B cell (primary cell): ENCODE results near the gene C5. TPM values are rescaled to one million over a fixed set of nuclear protein-coding genes. Genes with fewer than 3 reads are reported as not detected.

Experiments used
- ATAC-seq: fragments of 200-7000 bp; cut with Tn5 transposase; one replicate; pipeline ENCODE4 v1.10.0; 2021; ENCODE audit warnings: low read depth, mild to moderate bottlenecking, moderate number of reproducible peaks, moderate library complexity
- CTCF ChIA-PET: fragments of 350-600 bp; sonication (Branson Sonifier 250); formaldehyde crosslinking; loops from one replicate; lab custom pipeline; 2021; ENCODE audit warnings: antibody characterized with exemption, inconsistent platforms; lab: Charles Lee
- POLR2A ChIA-PET: fragments of 350-600 bp; sonication (Branson Sonifier 250); formaldehyde crosslinking; loops from one replicate; lab custom pipeline; 2021; ENCODE audit warnings: antibody characterized with exemption; lab: Charles Lee
- DNase-seq: peaks from one replicate; pipeline ENCODE4 v3.0.0; 2013
- H2AFZ ChIP-seq: 2 replicates; pipeline ENCODE4 v1.6.1; 2012; ENCODE audit warnings: mild to moderate bottlenecking, low read depth, low read length; ENCODE audit not compliant: insufficient read depth, poor library complexity, severe bottlenecking
- H3K27ac ChIP-seq, 2 donors: 1 replicate in 1 of 2; 2 replicates in 1 of 2; pipeline ENCODE4 v1.5.1; 2012 to 2013; ENCODE audit warnings: low read length in 2 of 2, mild to moderate bottlenecking in 2 of 2, moderate library complexity in 1 of 2
- H3K27me3 ChIP-seq, 4 experiments: fragments of 200-600 bp in 1 of 4; sonication (generic) in 1 of 4; replicated peaks in 1 of 4; 1 replicate in 2 of 4; 2 replicates in 2 of 4; pipeline versions ENCODE4 v1.6.1 to v1.7.0; 2013 to 2016; ENCODE audit warnings: low read length in 3 of 4, mild to moderate bottlenecking in 2 of 4, mixed read lengths in 1 of 4, moderate library complexity in 1 of 4; ENCODE audit not compliant: insufficient read depth in 4 of 4, control insufficient read depth in 3 of 4; ENCODE audit errors: control extremely low read depth in 1 of 4
- H3K36me3 ChIP-seq, 2 experiments: replicated peaks in 1 of 2; 1 replicate in 1 of 2; 2 replicates in 1 of 2; pipeline versions ENCODE4 v1.6.1 to v1.7.1; 2013; ENCODE audit warnings: low read length in 1 of 2; ENCODE audit not compliant: insufficient read depth in 2 of 2, control insufficient read depth in 1 of 2; ENCODE audit errors: control extremely low read depth in 1 of 2, extremely low read depth in 1 of 2
- H3K4me1 ChIP-seq, 2 donors: fragments of 200-600 bp in 1 of 2; sonication (generic) in 1 of 2; 1 replicate in 1 of 2; 2 replicates in 1 of 2; pipeline versions ENCODE4 v1.5.1 to v1.6.1; 2013 to 2017; ENCODE audit warnings: low read length in 2 of 2; ENCODE audit not compliant: control insufficient read depth in 2 of 2, insufficient read depth in 2 of 2
- H3K4me2 ChIP-seq: replicated peaks from 2 replicates; pipeline ENCODE3; 2012; ENCODE audit warnings: mild to moderate bottlenecking, low read depth, low read length; ENCODE audit not compliant: poor library complexity, severe bottlenecking
- H3K4me3 ChIP-seq, 5 experiments: fragments of 200-600 bp in 1 of 5; sonication (generic) in 1 of 5; 1 replicate in 3 of 5; 2 replicates in 2 of 5; pipeline versions ENCODE4 v1.5.1 to v1.7.0; 2011 to 2016; ENCODE audit warnings: low read length in 4 of 5, mild to moderate bottlenecking in 4 of 5, low read depth in 2 of 5, control low read depth in 1 of 5, moderate library complexity in 1 of 5; ENCODE audit not compliant: insufficient read depth in 1 of 5; ENCODE audit errors: control extremely low read depth in 1 of 5, extremely low read depth in 1 of 5
- H3K79me2 ChIP-seq: fragments of 200-600 bp; sonication (generic); one replicate; pipeline ENCODE4 v1.6.0; 2016; ENCODE audit warnings: low read length; ENCODE audit not compliant: control insufficient read depth, insufficient read depth
- H3K9ac ChIP-seq: fragments of 200-600 bp; sonication (generic); 2 replicates; pipeline ENCODE4 v1.6.1; 2017; ENCODE audit warnings: mild to moderate bottlenecking, low read length, moderate library complexity
- H3K9me3 ChIP-seq, 3 donors: one replicate each; pipeline versions ENCODE4 v1.6.1 to v1.7.1; 2013; ENCODE audit warnings: low read length in 2 of 3; ENCODE audit not compliant: control insufficient read depth in 2 of 3, insufficient read depth in 1 of 3; ENCODE audit errors: control extremely low read depth in 1 of 3
- H4K20me1 ChIP-seq: 2 replicates; pipeline ENCODE4 v1.6.0; 2012; ENCODE audit warnings: mild to moderate bottlenecking, low read length; ENCODE audit not compliant: insufficient read depth, control insufficient read depth, poor library complexity, severe bottlenecking
- H3K27ac Mint-ChIP-seq: one replicate; pipeline ENCODE4 v1.8.0; 2021; ENCODE audit warnings: mixed read lengths
- H3K27me3 Mint-ChIP-seq: one replicate; pipeline ENCODE4 v1.8.0; 2021; ENCODE audit warnings: mixed read lengths
- H3K4me1 Mint-ChIP-seq: one replicate; pipeline ENCODE4 v1.8.0; 2021; ENCODE audit warnings: mixed read lengths
- H3K4me3 Mint-ChIP-seq: one replicate; pipeline ENCODE4 v1.8.0; 2021; ENCODE audit warnings: mixed read lengths
- H3K9me3 Mint-ChIP-seq: one replicate; pipeline ENCODE4 v1.8.0; 2022; ENCODE audit warnings: mixed read lengths; ENCODE audit not compliant: insufficient read depth
- EZH2 ChIP-seq: IDR thresholded peaks from 2 replicates; pipeline ENCODE4 v1.6.1; 2012; ENCODE audit warnings: borderline replicate concordance, low read depth, mild to moderate bottlenecking, moderate library complexity, low read length; ENCODE audit not compliant: insufficient read depth, poor library complexity, severe bottlenecking
- WGBS: methylation state at CpG from one replicate; pipeline ENCODE4 v1.1.5; 2013; ENCODE audit warnings: missing lambda C conversion rate; ENCODE audit not compliant: insufficient coverage; 5-methylcytosine and 5-hydroxymethylcytosine counted together
- intact Hi-C: fragments of 100-400 bp; cut with micrococcal nuclease; formaldehyde crosslinking; loops from one replicate; pipeline ENCODE4 v1.10.0; 2022
- polyA plus RNA-seq: library from polyadenylated mRNA; depleted of rRNA; stranded (reverse); fragments of >200 nt; gene quantifications from 2 replicates; pipeline ENCODE4 v1.2.3, GENCODE V29; 2012
- total RNA-seq, 2 donors: library from RNA; stranded (reverse); fragments of 120-200 nt in 1 of 2; gene quantifications; 1 replicate in 1 of 2; 2 replicates in 1 of 2; pipeline versions ENCODE4 v1.2.3 to v1.2.4, GENCODE V29; 2013 to 2022
- TF ChIP-seq, protein P1 (sequence below): fragments of 200-600 bp; IDR thresholded peaks from one replicate; pipeline ENCODE4 v1.8.0; 2022; ENCODE audit warnings: antibody characterized with exemption, mild to moderate bottlenecking

Gene C5
- total and polyA plus RNA-seq, 2 donors (not counting 1 experiment from before 2014, with no cell fraction given): 2.7 to 10.4 TPM

DNA sequence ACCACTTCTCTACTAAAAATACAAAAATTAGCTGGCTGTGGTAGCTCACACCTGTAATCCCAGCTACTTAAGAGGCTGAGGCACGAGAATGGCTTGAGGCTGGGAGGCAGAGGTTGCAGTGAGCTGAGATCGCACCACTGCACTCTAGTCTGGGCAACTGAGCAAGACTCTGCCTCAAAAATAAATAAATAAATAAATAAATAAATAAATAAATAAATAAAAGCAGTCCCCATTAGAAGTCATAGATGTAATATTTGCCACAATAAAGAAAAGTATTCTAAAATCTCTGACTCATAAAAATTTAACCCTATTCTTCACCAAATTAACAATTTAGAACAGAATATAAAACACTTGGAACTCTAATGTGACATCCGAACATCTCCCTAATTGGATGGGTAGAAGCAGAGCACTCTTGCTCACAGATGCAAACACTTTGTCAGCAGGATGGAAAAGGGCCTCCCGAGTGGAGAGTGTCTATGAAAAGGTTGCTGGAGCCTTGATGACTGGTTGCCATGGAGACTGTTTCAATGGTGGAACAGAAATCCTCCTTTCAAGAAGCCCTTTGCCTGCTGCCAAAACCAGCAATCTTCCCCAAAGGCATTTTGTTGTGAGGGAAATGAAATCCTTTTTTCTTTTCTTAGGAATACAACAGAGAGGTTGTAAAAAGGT lies 84.6 kb downstream of the C5 start:
- H3K27ac ChIP-seq: no peak overlapping the region
- H3K9me3 ChIP-seq: no peaks in the 10 kb centered on the region
- intact Hi-C loops: no loop called here
- Mint-ChIP-seq H3K4me1 (no peaks in the 10 kb centered on the region), H3K4me3 (no peak overlapping the region), H3K9me3 (no peaks in the 10 kb centered on the region), H3K27ac (no peak overlapping the region), H3K27me3 (no peaks in the 10 kb centered on the region)
- no peak overlapping the region for H3K9ac ChIP-seq
- H3K79me2 ChIP-seq: no peaks in the 10 kb centered on the region
- H3K36me3 ChIP-seq: peaks cover 0 to 8% of the 10 kb centered on the region in 2 experiments
- no peaks in the 10 kb centered on the region for H3K4me1 ChIP-seq
- DNase-seq (no peak), ATAC-seq (no peak)
- H4K20me1 ChIP-seq: no peaks in the 10 kb centered on the region
- POLR2A ChIA-PET: interaction anchor here (0.7 kb wide), 1 partner anchor 284 kb away, joined by 3 read pairs; no protein-coding TSS in a partner anchor
- H3K4me3 ChIP-seq: no peak overlapping the region
- TF ChIP-seq, protein P1, sequence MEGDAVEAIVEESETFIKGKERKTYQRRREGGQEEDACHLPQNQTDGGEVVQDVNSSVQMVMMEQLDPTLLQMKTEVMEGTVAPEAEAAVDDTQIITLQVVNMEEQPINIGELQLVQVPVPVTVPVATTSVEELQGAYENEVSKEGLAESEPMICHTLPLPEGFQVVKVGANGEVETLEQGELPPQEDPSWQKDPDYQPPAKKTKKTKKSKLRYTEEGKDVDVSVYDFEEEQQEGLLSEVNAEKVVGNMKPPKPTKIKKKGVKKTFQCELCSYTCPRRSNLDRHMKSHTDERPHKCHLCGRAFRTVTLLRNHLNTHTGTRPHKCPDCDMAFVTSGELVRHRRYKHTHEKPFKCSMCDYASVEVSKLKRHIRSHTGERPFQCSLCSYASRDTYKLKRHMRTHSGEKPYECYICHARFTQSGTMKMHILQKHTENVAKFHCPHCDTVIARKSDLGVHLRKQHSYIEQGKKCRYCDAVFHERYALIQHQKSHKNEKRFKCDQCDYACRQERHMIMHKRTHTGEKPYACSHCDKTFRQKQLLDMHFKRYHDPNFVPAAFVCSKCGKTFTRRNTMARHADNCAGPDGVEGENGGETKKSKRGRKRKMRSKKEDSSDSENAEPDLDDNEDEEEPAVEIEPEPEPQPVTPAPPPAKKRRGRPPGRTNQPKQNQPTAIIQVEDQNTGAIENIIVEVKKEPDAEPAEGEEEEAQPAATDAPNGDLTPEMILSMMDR: no peak
- no peak for TF ChIP-seq EZH2
- H2AFZ ChIP-seq: no peak overlapping the region
- WGBS: 60% methylated on average over 1 of the region's 4 CpGs
- H3K27me3 ChIP-seq: no peaks in the 10 kb centered on the region
- CTCF ChIA-PET: interaction anchor here (1.1 kb wide), 1 partner anchor 90 kb away, joined by 3 read pairs; no protein-coding TSS in a partner anchor
- H3K4me2 ChIP-seq: no peak overlapping the region

DNA sequence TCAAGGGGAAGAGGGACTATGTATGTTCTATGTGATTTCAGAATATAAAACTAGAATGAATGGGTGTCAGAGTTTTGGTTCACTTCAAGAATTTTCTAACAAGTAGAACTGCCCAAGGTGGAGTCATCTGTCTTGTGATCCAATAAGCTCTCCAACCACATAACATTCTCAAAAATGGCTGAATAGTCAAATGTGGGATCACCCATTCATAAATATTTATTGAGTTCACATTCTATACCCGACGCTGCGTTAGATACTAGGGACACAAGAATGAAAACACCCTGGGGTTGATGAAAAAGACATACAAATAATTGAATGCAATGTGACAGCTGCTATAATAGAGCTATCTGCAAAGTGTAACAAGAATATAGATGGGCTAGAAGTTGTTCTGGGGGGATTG lies 88.1 kb downstream of the C5 start:
- H3K36me3 ChIP-seq: peaks cover 0 to 8% of the 10 kb centered on the region in 2 experiments
- no peak overlapping the region for H3K27ac ChIP-seq
- H3K9me3 ChIP-seq: no peaks in the 10 kb centered on the region
- POLR2A ChIA-PET: no interaction called here
- no CpG with 5 or more reads among the region's 3 CpGs for WGBS
- CTCF ChIA-PET: no interaction called here
- H2AFZ ChIP-seq: no peak overlapping the region
- H3K4me1 Mint-ChIP-seq: no peaks in the 10 kb centered on the region
- H3K4me1 ChIP-seq: no peaks in the 10 kb centered on the region
- H3K27me3 ChIP-seq: no peaks in the 10 kb centered on the region
- no peak overlapping the region for H3K4me3 ChIP-seq
- no peak for TF ChIP-seq EZH2
- TF ChIP-seq, protein P1: no peak
- DNase-seq: no peak
- no peaks in the 10 kb centered on the region for H3K9me3 Mint-ChIP-seq
- no peak for ATAC-seq
- H3K4me3 Mint-ChIP-seq: no peak overlapping the region
- no peaks in the 10 kb centered on the region for H3K27me3 Mint-ChIP-seq
- H3K79me2 ChIP-seq: no peaks in the 10 kb centered on the region
- H3K4me2 ChIP-seq: no peak overlapping the region
- H4K20me1 ChIP-seq: no peaks in the 10 kb centered on the region
- intact Hi-C loops: no loop called here
- H3K9ac ChIP-seq: no peak overlapping the region
- no peak overlapping the region for H3K27ac Mint-ChIP-seq
